Measurements from ENCODE around the gene CHD2.

- TF ChIP-seq CTCF (conservative IDR thresholded peaks at IDR 0.05) (no peak), EZH2 (IDR thresholded peaks at IDR 0.05; ENCODE audit: low read depth) (no peak)
Measured at GRCh38 chr15:93020976-93021772, 121.0 kb downstream of the CHD2 start.
